GM21526 (cell line): ENCODE data around the gene STK26.
"Not testable (repeated sequence)": the region's sequence is repeated elsewhere in the genome, so short reads cannot be mapped to it uniquely, and the experiment has no call there.

ENCODE experiments used
- ATAC-seq: cut with Tn5 transposase; IDR thresholded peaks from one replicate; pipeline ENCODE4 v1.9.1; 2021; ENCODE audit warnings: moderate library complexity; ENCODE audit not compliant: unreplicated experiment, low FRiP score

The STK26 gene

DNA sequence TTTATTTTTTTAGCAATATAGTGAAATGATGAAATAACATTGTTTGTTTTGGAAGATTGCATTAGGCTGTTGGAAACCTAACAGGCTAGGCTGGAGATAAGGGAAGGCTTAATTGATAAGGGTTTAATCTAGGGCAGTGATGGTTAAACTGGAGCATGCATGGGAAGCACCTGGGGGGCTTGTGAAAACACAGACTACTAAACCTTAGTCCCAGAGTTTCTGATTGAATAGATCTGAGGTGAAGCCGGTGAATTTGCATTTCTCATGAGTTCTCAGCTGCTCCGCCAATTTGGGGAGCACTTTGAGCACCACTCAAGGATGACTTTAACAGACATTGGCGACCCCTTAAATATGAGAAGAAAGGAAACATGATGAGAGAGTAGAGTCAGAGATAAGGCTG lies 11.5 kb downstream of the STK26 start:
- no peak for ATAC-seq

DNA sequence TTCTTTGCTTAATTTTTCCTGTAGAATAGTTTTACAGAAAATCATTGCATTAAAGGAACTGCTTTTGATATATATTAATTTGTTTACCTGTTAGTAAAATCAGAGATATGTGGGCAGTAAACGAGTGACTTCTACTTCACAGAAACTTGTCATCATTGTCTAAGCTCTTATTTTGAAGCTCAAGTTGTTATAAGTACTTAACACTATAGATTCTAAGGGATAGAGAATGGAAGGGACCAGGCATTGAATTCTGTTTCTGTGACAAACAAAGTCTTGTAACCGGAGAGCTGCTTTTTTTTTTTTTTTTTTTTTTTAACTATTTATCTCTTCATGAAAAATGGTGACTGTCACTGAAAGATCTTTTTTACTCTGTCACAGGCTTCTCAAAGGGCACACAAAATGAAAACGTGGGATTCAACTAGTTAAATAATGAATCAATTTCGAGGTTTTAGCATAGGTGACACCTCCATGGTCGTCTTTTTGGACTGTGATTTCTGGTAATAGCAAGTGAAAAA lies 14.4 kb downstream of the STK26 start:
- no peak for ATAC-seq

DNA sequence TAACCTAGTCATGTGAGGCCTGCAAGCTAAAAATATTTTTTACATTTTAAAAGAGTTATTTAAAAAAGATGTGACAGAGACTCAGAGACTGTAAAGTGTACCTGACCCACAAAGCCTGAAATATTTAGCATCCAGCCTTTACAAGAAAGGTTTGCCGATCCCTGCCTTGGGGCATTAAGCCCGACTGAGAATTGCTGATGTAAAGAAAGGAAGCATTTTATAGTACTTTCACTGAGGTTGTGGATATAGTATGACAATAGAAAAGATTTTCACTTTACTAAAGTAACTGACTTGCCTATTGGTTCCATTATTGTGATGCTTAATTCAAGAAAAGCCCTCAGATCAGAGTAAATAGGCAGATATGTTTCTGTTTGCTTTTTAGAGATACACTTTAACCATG lies 17.0 kb downstream of the STK26 start:
- ATAC-seq: no peak

DNA sequence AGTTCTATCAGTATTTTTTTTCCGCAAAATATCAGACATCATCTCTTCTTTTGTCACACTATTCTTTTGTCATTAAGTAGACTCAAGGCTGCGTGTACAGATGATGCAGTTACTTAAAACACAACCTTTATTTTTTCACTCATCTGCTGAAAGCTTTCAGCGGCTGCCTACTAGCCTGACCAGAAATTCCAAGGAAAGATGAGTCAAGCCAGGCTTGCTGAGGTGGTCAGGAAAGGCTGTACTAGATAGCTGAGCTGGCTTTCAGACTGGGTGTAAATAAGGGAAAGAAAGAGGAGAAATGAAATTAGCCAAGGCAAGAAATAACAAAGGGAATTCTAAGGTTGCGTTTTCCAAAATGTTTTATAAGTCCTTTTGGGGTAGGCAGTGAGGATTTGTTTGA lies 17.9 kb downstream of the STK26 start:
- no peak for ATAC-seq

DNA sequence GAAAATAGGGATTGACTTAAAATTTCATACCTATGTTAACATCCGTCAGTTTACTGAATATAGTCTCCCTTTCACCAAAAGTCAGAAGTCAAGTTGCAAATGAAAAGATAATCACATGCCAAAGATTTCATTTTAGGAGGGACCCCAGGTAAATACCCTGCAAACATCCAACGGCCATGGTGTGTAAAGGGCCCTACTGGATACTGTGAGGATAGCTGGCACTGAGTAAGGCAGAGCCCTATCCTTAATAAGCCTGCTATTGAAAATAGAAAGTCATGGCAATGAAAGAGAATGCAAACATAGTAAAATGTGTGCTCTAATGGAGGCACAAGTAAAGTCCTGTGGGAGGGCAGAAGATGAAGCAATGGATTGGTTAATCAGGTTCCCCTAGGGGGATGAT lies 20.9 kb downstream of the STK26 start:
- ATAC-seq: no peak

DNA sequence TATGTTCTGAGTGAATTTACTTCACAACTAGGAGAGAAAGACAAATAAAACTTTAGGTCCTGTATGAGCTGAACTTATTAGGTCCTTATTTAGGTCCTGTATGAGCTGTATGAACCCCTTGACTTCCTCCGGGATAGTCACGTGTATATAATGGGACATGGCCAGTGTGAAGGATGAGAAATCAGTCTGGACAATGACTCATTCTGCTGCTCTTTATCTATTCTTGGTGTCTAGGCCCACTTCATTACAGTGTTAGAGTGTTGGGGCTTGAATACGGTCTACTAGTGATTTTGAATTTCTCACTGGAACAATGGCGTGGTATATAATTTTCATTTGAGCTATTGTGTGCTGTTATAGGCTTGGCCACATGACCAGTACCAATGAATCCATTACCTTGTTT lies 21.9 kb downstream of the STK26 start:
- ATAC-seq: no peak

DNA sequence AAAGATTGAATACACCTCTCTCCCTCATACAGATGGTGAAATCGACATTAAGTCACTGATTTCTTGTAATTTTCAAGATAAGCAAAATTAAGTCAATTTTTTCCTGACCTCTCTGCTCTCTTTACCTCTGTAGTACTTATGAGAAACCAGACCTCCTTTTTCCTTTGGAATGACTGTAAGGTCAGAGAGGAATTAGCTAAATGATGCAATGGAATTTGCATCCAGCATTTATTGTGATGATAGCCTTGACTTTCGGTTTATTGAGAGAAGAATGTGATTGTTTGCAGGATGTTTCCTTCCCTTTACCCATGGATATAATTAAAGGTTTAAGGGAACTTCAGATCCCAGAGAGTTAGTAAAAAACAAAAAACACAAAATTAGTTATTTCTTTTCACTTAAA lies 22.4 kb downstream of the STK26 start:
- ATAC-seq: no peak

DNA sequence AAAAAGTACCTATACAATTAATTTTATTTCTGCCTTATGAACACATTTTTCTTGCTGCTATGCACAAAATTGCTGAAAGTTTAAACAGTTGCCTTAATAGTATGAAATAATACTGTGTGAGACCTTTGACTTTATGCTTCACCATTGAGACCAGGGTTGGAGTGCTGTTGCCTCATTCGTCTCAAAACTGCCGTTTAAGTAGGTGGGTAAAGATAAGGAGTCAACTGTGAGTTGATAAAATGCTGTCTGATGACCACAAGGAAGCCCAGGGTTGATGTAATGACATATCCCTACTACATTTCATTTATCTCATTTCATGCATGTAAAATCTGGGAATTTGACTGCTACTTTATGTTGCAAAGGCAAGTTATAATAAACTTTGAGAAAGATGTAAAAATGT lies 23.4 kb downstream of the STK26 start:
- no peak for ATAC-seq

DNA sequence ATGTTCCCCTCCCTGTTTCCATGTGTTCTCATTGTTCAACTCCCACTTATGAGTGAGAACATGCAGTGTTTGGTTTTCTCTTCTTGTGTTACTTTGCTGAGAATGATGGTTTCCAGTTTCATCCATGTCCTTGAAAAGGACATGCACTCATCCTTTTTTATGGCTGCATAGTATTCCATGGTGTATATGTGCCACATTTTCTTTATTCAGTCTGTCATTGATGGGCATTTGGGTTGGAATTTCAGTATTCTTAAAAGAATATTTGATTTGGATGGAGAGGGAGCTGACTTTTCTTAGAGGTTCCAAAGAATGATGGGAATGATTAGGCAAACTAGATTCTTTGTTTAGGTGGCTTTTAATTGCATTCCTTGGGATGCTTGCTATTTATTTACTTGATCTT lies 28.7 kb downstream of the STK26 start:
- not testable (repeated sequence) for ATAC-seq

DNA sequence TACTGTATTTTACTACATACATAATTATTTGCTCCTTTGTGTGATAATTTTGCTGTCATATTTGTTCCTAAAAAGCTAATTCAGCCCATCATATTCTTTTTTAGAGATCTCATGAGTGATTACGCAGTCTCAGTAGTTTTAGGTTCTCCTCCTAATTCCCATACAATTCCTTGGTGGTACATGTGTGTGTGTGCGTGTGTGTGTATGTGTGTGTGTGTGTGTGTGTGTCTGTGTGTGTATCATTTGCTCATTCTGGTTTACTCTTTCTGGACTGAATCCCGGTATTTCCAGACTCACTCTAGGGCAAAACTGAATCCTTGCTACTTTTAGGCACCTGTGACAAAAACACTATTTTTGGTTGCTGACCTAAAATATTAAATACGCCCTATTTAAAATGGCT lies 34.9 kb downstream of the STK26 start:
- ATAC-seq: no peak

DNA sequence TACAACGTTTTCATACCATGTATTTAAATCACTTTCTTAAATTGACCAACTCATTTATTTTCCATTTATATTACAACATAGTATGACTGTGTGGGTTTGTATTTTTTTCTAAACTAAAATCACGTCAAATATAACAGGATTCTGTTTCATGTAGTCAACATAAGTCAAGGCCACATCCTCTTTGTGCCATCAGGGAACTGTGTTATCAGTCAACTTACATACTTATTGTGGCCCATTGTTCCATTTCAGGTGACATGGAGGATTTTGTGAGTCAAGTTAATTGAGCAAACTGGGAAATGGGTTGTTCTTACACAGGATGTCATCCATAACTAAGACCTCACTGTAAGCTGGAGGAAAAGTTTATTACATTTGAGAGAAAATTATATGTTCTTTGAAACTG lies 35.9 kb downstream of the STK26 start:
- ATAC-seq: no peak

DNA sequence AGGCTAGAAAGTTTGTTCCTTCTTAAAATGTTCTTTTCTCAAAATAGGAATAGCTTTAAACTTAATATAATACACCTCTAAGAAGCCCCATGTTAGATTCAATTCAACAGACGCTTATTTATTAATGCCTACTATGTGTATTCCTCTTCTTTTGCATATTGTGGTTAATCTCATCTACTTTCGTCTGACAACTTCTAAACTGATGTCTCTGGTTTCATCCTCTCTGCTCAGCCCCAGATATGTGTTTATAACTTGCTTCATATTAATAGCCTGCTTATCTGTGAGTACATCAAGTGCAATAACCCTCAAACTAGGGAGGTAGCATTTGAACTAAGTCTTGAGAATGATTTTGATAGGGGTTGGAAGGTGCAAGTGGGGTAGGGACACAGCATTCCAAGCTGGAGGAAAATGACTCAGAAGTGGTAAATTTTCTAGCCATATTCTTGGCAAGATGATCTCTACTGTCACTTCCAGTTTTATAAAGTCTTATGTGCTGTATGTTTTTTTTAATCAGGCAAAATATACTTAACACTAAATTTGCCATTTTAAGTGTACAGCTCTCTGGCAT lies 37.0 kb downstream of the STK26 start:
- ATAC-seq: no peak

DNA sequence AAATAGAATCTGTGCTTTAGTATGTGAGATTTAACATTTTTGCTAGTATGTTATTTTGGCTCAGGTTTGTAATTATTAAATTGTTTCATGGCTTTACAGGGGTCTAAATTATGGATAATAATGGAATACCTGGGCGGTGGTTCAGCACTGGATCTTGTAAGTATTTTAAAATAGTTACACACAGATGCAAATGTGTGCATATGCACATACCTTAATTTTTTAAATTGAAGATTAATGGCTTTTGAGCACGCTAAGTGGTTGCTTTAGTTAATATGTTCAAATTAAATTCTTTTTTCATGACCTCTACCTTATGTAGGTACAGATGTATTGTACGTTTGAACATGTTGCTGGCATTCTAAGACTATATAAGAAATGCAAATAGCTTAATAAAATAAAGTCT lies 40.2 kb downstream of the STK26 start:
- no peak for ATAC-seq

DNA sequence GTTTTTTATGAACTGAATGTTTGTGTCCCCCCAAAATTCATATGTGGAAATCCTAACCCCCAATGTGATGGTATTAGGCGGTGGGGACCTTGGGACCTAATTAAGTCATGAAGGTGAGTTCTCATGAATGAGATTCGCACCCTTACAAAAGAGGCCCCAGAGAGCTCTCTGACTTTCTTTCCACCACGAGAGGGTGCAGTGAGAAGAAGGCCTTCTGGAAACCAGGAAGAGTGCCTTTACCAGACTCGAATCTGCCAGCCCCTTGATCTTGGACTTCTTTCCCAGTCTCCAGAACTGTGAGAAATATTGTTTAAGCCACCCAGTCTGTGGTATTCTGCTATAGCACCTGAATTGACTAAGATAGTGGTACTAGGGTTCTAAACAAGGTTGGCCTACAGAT lies 40.8 kb downstream of the STK26 start:
- ATAC-seq: no peak

DNA sequence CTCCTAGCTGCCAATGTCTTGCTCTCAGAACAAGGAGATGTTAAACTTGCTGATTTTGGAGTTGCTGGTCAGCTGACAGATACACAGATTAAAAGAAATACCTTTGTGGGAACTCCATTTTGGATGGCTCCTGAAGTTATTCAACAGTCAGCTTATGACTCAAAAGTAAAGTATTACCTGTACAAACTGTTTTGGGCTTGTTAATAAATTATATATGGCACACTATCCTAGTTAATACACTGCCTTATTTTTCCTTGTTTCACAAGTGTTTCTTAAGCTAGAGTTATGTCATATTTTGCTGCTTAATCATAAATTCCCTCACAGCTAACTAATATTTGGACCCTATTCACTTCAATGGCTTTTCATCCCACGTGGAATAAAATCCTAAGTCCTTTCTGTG lies 45.3 kb downstream of the STK26 start:
- no peak for ATAC-seq

DNA sequence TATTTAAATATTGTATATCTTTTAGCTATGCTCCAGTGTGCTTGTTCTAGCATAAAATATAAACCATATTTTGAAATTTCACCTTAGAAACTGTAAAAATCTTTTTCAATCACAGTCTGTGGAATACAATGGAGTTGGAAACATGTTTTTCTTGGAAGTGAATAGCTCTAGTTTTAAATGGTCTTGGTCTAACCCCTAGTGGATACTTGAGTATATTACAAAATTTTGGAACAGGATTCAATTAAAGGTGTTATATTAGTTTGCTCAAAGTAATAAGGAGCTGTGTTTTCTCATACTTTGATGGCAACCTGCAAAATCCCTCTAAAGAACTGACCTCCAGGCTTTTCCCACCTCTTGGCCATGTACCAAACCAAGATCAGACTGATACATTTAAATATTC lies 48.2 kb downstream of the STK26 start:
- ATAC-seq: no peak

DNA sequence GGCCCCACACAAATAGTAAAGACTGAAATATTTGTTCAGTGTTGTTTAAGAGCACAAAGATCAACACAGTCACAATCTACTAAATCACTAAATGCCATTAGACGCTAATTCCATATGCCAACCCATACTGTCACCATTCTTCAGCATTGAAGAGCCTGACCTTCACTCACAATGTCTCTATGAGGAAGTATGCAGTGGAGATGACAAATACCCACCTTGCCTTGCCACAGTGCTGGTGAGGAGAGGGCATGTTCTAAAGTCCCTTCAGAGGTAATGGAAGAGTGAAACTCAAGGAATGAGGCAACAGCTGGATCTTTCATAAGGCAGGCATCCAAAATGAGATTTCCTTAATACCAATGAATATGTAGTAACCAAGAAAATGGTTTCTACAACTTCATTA lies 54.3 kb downstream of the STK26 start:
- ATAC-seq: no peak

DNA sequence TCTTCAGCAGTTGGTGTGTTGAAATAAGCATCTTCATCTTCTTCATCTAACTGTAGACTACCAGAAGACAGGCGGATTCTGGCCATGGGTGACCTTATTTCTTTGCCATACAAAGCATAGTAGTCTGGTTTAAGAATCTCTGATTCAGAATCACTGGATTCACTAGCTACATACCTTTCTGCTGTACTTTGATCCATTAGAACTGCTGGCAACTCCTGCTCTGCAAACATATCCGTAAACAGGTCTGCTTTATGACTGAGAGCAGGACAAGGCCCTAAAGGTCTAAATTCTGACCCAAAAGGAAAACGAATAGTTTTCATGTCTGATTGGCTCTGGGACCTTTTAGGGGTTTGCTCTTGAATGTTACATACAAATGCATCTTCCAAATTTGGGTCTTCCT lies 54.8 kb downstream of the STK26 start:
- ATAC-seq: no peak

DNA sequence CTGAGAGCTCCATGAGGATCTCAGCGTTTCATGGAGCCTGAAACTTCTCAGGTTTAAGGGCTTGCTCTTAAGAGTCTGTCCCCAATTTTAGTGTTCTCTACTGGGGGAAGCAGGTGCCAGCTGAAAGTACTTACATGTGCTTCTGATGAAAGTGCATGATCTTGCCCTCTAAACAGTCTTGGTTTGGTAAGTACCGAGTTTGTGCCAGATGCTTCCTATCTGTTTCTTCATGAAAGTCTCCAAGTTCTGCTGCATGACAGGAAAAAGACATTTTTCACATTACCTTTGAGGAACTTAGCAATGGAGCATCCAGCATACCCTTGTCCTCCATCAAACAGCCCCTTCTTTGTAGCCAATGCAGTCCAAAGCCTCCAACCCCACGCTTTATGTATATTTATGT lies 62.7 kb downstream of the STK26 start:
- no peak for ATAC-seq

DNA sequence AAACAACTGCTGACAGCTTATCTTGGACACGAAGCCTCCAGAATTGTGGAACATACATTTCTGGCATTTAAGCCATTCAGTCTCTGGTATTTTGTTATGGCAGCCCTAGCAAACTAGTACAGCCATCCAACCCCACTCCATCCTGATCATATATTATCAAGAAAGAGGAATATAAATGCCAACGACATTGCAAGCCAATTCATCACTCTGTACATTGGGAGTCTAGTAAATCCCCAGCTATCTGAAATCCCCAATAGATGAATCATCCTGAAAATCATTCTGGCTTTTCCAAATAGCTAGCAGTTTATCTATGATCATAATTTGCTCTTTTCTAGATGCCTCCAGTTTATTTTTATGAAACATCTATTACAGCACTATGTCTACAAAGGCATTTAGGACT lies 63.6 kb downstream of the STK26 start:
- no peak for ATAC-seq

DNA sequence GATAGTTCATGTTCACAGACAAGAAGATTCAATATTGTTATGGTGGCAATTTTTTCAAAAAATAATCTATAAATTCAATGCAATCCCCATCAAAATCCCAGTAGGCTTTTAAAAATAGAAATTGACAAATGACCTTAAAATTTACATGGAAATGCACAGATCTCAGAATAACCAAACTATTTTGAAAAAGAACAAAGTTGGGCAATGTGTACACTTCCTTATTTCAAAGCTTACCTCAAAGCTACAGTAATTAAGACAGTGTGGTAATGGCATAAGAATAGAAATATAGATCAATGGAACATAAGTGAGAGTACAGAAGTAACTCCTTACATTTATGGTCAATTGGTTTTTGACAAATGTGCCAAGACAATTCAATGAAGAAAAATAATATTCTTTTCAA lies 65.8 kb downstream of the STK26 start:
- ATAC-seq: no peak

DNA sequence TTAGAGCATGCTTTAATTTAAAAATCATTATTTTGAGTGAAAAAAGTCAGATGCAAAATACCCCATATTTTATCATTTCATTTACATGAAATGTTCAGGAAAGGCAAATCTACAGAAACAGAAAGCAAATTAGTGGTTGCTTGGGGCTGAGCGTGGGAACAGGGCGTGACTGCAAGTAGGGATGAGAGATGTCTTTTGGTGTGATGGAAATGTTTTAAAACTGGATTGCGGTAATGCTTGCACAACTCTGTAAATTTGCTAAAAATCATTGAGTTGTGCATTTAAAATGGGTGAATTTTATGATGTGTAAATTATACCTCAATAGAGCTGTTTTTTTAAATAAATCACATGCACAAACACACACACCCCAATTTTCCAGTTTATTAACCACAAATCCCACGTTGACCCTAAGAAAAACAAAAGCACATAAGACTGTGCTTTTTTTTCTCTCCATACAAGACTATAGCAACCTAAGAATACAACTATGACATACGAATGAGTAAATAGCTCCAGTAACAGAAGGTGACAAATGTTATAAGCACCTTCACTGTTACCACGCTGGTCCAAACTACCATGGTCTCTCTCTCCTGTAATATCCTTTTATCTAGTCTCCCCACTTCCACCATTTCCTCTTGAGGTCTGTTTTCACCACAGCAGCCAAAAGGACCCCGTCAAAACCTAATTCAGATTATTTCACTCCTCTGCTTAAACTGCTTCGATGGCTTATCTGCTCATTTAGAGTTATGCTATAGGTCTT lies 67.5 kb downstream of the STK26 start:
- no peak for ATAC-seq
